GM12872 (cell line): ENCODE results near the gene TXNDC11.

ENCODE experiments used
- TF ChIP-seq, protein P1 (sequence below): IDR thresholded peaks from 3 replicates; pipeline ENCODE4 v1.5.1; 2011; ENCODE audit warnings: low read depth, mild to moderate bottlenecking, low read length, moderate library complexity; ENCODE audit not compliant: insufficient read depth

TXNDC11 gene

DNA sequence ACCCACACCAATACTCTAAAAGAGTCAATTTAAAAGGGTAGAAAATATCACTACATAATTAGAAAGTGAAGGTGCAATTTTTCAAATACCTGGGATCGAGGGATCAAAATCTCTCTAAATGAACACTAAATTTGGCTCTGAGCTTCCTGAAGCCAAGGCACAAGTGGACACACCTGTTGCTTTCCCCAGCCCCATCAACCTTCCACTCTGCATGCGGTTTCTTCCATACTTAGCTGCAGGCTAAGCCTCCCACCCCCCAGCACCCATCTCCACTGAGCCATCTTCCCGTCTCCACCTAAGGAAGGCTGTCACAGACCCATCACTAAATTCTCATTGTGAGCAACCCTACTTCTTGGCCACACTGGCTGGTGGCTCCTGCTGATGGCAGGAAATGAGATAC, 30.5 kb downstream of the TXNDC11 start:
- TF ChIP-seq, protein P1, sequence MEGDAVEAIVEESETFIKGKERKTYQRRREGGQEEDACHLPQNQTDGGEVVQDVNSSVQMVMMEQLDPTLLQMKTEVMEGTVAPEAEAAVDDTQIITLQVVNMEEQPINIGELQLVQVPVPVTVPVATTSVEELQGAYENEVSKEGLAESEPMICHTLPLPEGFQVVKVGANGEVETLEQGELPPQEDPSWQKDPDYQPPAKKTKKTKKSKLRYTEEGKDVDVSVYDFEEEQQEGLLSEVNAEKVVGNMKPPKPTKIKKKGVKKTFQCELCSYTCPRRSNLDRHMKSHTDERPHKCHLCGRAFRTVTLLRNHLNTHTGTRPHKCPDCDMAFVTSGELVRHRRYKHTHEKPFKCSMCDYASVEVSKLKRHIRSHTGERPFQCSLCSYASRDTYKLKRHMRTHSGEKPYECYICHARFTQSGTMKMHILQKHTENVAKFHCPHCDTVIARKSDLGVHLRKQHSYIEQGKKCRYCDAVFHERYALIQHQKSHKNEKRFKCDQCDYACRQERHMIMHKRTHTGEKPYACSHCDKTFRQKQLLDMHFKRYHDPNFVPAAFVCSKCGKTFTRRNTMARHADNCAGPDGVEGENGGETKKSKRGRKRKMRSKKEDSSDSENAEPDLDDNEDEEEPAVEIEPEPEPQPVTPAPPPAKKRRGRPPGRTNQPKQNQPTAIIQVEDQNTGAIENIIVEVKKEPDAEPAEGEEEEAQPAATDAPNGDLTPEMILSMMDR = no peak

GRCh38 chr16:11711662-11712061, 31.0 kb downstream of the TXNDC11 start:
- TF ChIP-seq, protein P1 = no peak

- TF ChIP-seq, protein P1 = no peak
Measured at GRCh38 chr16:11708421-11708820, 34.2 kb downstream of the TXNDC11 start.

- TF ChIP-seq, protein P1 = no peak
Measured at GRCh38 chr16:11707679-11708197, 34.9 kb downstream of the TXNDC11 start.

GRCh38 chr16:11706180-11706742, 36.4 kb downstream of the TXNDC11 start:
- TF ChIP-seq, protein P1 = no peak

DNA sequence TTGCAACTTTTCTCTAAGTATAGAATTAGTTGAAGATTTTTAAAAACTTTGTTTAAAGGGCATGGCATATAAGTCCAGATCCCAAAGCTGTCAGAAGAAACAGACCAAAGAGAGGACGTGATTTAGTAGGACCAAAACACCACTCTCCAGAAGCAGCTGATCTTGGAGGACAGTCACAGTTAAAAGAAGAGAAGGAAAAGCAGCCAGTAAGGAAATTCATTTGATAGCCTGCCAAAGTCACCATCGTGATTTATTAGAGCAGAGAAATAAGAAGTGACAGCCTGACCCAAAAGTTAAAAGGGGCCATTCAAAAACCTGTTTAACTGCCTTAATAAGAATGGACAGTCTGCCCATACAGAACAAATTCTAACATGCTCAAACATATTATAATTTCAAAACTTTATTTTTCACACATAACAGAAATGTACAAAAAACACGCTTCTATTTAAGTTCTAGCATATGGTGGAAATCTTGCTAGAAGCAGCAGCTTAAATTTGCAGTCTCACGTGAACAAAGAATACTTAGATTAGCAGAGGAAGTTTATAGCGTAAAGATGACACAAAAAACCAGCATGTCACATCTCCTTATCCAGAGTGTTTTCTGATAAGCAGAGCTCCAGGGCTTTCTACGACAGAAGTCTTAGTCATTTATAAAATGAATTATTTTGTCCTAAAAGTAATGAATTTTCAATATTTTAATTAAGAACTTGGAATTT, 37.2 kb downstream of the TXNDC11 start:
- TF ChIP-seq, protein P1 = no peak

- TF ChIP-seq, protein P1 = no peak
Measured at GRCh38 chr16:11700264-11701029, 42.2 kb downstream of the TXNDC11 start.
